T47D (cell line): ENCODE measurements around the gene FILIP1.

Source experiments
- DNase-seq, 2 experiments: peaks; one replicate each; pipeline versions ENCODE4 v3.0.0 to v3.0.0-alpha.2; 2011 to 2012; ENCODE audit warnings: low read depth in 1 of 2, low spot score in 1 of 2
- JUND ChIP-seq: IDR thresholded peaks from 2 replicates; pipeline ENCODE4 v1.6.1; 2012; ENCODE audit warnings: low read depth
- in situ Hi-C: cut with HindIII; loops from 2 replicates; pipeline ENCODE4 v1.10.0; 2016; ENCODE audit warnings: low sequenced_read_pairs, low pct_unique_long_range_greater_than_20kb

The FILIP1 gene

DNA sequence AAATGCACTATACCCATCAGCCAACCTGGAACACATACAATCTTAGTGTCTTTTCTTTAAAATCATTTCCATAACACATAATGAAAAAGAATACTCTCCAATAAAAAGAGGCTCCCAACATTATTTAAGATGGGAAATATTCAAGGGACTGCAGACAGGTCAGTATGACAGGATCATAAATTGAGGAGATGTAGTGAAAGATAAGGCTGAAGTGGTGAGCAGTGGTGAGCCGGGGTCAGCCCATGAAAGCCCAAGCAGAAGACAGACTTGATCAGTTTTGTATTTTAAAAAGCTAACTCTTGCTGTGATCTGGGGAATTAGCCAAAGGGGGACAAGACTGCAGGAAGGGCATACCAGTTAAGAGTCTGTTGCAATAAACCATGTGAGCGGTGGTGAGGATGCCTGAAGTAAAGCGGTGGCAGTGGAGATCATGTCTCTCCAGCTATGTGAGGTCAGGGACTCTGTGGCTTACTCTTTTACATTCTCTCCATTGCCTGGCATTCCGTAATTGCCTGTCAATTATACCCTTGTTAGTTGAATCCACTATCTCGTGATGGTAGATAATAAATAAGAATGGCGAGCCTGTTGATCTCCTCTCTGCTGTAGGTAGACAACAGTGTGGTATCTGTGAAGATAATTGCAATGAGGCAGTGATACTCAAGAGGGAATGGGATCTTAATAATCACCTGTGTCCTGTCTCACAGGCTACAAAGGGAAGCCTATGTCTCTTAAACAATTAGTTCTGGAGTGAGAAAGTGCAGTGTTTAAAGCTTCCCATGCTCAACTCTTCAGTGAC, 97.4 kb downstream of the FILIP1 start:
- in situ Hi-C loops = no loop called here
- TF ChIP-seq JUND = no peak
- no peak for DNase-seq

DNA sequence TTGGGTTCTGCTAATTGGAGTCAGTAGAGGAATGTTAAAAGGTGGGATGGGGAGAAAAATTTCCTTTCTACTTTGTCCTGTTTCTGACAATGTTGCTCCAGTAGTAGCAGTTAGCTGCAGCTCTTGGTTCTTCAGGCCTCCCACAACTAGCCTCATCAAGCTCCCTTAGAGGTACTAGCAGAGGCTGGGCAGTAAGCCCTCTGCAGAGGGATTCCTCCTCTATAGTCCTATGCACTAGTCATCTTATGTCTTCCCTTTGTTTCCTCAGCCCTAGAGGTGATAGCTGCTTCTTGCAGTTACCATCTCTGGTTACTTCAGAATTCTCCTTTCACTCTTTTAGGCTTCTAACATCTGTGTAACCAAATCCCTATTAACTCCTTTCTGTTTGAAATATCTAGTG, 99.8 kb downstream of the FILIP1 start:
- no peak for TF ChIP-seq JUND
- DNase-seq = no peak
- in situ Hi-C loops = no loop called here

DNA sequence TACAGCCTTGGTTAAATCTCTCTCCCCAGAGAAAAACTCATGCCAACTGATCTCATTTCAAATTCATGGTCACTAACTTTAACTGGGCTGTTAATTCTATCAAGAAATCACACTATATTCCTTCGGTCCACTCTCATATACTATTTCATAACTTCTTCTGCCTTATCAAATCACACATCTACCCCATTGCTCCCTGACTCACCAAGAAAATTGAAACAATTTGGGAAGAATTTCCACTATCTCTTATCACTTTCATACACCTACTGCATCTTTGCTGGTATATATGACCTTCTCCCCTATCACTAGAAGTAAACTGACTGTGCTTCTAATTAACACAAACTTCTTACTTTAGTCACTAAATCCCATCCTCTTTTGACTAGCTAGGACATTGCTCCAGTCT, 102.3 kb downstream of the FILIP1 start:
- no peak for DNase-seq
- no peak for TF ChIP-seq JUND
- in situ Hi-C loops = no loop called here

GRCh38 chr6:75386050-75386770, 107.4 kb downstream of the FILIP1 start:
- no peak for DNase-seq
- TF ChIP-seq JUND = no peak
- in situ Hi-C loops = no loop called here

- no peak for TF ChIP-seq JUND
- in situ Hi-C loops = no loop called here
- no peak for DNase-seq
Measured at GRCh38 chr6:75384116-75384515, 109.5 kb downstream of the FILIP1 start.

GRCh38 chr6:75382634-75382900, 111.0 kb downstream of the FILIP1 start:
- DNase-seq = no peak
- no peak for TF ChIP-seq JUND
- in situ Hi-C loops = no loop called here

- in situ Hi-C loops = no loop called here
- no peak for DNase-seq
- no peak for TF ChIP-seq JUND
Measured at GRCh38 chr6:75381877-75382633, 111.5 kb downstream of the FILIP1 start.

- no peak for TF ChIP-seq JUND
- in situ Hi-C loops = no loop called here
Measured at GRCh38 chr6:75379536-75379935, 114.1 kb downstream of the FILIP1 start.

DNA sequence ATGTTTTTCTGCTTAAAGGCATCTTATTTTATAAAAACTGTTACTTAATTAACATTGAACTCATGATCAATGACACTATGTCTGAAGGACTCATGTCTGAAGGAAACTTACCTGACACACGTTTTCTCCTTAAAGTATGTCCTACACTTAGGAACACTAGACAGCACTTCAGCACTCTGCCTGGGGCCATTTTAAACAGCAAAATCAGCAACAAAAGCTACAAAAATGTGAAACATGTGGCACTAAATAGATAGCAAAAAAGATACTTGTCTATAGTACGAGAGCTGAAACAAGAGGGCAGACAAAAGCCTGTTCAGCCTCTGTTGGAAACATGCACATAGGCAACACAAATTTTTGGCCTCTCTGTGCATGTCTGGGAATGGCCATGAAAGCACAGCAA, 115.5 kb downstream of the FILIP1 start:
- no peak for TF ChIP-seq JUND
- in situ Hi-C loops = no loop called here
- no peak for DNase-seq

More at GRCh38 chr6:75379536-75379935, 114.1 kb downstream of the FILIP1 start:
- no peak for DNase-seq

DNA sequence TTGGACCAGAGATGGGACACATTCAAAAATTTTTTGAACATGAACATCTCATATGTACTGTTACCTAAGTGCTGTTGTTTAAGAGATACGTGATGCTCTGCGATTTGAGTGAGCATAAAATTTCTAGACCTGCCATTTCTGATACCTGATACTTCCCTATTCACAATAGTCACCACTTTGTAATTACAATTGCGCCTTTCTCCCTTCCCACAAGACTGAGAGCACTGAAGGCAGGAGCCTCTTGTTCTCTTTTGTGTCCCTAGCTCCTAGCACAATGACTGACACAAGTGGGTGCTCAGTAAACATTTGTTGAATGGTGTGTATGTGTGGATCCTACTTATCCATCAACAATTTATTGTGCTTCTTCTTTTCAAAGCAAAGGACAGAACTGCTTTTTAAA, 116.2 kb downstream of the FILIP1 start:
- TF ChIP-seq JUND = no peak
- DNase-seq = no peak
- in situ Hi-C loops = no loop called here

DNA sequence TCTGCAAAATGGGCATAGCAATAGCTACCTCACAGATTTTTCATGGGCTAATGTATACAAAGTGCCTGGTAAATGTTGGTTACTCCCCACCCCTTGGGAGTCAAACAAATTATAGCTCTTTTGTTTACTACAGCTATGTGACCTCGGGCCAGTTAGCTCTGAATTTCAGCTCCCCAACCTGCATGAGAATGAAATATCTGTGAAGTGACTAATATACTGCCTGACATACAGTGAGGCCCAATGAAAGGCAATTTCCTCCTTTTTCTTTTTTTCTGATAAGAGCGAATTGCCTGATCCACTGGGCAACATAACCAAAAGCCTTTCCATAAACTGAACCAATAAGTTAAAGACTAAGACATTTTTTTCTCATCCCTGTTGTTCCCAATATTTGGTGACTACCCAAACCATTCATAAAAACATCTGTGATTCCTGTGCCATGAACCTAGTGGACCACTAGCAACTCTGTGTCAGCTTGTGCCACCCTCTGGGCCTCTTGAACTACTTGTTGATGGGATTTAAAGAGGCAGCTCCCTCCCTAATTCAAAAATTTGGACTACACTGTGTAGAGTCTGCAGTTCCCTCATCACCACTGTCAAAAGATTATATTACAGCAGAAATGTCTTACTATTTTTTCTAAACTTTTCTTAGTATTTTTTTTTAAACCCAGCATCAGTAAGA, 117.1 kb downstream of the FILIP1 start:
- no peak for DNase-seq
- in situ Hi-C loops = no loop called here
- TF ChIP-seq JUND = no peak

DNA sequence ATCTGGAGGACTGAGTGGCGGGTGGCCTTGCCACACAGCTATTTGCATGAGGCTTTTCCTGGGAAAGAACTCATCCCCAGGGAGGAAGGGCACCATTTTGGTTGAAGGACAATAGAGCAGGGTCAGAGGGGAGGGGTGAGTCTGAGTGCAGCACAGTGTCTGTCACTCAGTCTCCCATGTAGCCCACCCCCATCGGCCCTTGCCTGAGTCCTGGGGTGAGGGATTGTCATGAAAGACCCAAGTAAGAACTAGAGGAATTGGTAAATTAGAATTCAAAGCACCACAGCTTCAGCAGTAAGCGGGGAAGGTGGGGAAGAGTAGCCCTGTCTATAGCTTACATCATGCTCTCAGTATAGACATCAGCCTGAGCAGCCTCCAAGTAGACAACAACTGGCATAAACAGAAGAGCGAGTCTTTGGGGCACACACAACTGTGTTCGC, 118.6 kb downstream of the FILIP1 start:
- in situ Hi-C loops = no loop called here
- DNase-seq = no peak
- TF ChIP-seq JUND = no peak

- in situ Hi-C loops = no loop called here
- no peak for DNase-seq
- no peak for TF ChIP-seq JUND
Measured at GRCh38 chr6:75372884-75373283, 120.7 kb downstream of the FILIP1 start.
